GM12875 (cell line): ENCODE results near the gene CTDP1.

ENCODE experiments used
- H3K4me3 ChIP-seq: one replicate; pipeline ENCODE4 v1.5.1; 2011; ENCODE audit warnings: low read depth, low read length, control low read depth
- TF ChIP-seq, protein P1 (sequence below): IDR thresholded peaks from 2 replicates; pipeline ENCODE4 v1.5.1; 2011; ENCODE audit warnings: low read depth, mild to moderate bottlenecking, control low read depth, inconsistent platforms, low read length, moderate library complexity, borderline replicate concordance; ENCODE audit not compliant: insufficient read depth

CTDP1 gene, protein sequence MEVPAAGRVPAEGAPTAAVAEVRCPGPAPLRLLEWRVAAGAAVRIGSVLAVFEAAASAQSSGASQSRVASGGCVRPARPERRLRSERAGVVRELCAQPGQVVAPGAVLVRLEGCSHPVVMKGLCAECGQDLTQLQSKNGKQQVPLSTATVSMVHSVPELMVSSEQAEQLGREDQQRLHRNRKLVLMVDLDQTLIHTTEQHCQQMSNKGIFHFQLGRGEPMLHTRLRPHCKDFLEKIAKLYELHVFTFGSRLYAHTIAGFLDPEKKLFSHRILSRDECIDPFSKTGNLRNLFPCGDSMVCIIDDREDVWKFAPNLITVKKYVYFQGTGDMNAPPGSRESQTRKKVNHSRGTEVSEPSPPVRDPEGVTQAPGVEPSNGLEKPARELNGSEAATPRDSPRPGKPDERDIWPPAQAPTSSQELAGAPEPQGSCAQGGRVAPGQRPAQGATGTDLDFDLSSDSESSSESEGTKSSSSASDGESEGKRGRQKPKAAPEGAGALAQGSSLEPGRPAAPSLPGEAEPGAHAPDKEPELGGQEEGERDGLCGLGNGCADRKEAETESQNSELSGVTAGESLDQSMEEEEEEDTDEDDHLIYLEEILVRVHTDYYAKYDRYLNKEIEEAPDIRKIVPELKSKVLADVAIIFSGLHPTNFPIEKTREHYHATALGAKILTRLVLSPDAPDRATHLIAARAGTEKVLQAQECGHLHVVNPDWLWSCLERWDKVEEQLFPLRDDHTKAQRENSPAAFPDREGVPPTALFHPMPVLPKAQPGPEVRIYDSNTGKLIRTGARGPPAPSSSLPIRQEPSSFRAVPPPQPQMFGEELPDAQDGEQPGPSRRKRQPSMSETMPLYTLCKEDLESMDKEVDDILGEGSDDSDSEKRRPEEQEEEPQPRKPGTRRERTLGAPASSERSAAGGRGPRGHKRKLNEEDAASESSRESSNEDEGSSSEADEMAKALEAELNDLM

DNA sequence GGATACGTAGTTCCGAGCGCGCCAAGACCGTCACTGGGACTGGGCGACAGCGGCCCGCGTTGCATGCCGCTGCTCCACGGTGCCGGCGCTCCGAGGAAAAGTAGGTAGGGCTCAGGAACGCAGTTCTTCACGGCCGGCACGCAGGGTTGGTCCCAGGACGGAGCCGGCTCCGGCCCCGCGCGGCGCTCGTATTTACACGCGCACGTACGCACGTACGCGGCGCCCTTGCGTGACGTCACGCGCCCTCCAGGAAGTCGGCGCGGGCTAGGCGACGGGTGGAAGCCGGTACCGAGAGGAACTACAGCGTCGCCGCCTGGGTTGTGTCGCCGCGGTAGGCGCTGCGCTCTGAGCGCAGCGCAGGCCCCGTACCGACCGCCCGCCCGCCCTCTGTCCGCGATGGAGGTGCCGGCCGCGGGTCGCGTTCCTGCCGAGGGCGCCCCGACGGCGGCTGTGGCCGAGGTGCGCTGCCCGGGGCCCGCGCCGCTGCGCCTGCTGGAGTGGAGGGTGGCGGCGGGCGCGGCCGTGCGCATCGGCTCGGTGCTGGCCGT, at the start of gene CTDP1:
TSS of gene CTDP1 (plus strand) at position 252 of the 548 bp plus-strand sequence. CDS start at position 397, 145 bp downstream.
- peak within 1 kb of the TSS; percentile 91 for H3K4me3 ChIP-seq
- TF ChIP-seq, protein P1, sequence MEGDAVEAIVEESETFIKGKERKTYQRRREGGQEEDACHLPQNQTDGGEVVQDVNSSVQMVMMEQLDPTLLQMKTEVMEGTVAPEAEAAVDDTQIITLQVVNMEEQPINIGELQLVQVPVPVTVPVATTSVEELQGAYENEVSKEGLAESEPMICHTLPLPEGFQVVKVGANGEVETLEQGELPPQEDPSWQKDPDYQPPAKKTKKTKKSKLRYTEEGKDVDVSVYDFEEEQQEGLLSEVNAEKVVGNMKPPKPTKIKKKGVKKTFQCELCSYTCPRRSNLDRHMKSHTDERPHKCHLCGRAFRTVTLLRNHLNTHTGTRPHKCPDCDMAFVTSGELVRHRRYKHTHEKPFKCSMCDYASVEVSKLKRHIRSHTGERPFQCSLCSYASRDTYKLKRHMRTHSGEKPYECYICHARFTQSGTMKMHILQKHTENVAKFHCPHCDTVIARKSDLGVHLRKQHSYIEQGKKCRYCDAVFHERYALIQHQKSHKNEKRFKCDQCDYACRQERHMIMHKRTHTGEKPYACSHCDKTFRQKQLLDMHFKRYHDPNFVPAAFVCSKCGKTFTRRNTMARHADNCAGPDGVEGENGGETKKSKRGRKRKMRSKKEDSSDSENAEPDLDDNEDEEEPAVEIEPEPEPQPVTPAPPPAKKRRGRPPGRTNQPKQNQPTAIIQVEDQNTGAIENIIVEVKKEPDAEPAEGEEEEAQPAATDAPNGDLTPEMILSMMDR: no peak

DNA sequence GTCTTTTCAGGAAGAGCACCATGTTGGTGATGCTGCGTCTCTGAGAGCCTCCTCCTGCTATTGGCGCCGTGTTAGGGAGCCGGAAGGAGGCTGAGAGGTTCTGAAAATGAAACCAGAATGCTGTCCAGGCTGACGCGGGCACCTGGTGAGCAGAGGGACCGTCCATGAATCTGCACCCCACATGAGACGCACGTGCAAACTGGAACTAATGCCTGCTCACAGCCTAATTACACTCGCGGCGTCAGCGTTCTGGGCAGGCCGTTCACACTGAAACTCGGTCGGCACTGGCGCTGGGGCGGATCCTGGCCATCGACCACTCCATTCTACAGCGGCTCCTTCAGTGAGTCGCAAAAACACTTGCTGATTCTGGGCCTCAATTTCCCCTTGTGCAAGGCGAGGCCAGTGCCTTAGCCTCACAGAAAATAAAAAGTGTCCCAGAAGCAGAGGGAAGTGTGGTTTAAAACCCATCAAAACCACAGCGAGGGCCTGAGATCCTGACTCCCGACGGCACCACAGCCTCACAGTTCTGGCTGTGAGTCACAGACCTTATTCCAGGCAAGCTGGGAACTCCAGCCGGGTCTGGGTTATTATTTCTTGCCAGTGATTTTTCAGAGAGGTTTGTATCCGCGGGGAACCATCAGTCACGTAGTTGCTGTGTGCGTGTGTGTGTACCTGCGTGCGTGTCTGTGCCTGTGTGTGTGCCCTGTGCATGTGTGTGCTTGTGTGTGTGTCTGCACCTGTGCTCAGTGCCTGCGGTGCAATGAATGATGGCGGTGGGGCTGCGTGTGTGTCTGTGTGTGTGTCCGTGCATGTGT, 49.1 kb upstream of the CTDP1 start:
- TF ChIP-seq, protein P1: no peak
- H3K4me3 ChIP-seq: no peak overlapping the region

DNA sequence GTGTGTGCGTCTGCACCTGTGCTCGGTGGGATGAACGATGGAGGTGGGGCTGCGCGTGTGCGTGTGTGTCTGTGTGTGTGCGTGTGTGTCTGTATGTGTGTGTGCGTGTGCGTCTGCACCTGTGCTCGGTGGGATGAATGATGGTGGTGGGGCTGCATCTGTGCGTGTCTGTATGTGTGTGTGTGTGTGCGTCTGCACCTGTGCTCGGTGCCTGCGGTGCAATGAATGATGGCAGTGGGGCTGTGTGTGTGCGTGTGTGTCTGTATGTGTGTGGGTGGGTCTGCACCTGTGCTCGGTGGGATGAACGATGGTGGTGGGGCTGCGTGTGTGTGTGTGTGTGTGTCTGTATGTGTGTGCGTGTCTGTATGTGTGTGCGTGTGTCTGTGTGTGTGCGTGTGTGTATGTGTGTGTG, 48.5 kb upstream of the CTDP1 start:
- H3K4me3 ChIP-seq: no peak overlapping the region
- TF ChIP-seq, protein P1: no peak

DNA sequence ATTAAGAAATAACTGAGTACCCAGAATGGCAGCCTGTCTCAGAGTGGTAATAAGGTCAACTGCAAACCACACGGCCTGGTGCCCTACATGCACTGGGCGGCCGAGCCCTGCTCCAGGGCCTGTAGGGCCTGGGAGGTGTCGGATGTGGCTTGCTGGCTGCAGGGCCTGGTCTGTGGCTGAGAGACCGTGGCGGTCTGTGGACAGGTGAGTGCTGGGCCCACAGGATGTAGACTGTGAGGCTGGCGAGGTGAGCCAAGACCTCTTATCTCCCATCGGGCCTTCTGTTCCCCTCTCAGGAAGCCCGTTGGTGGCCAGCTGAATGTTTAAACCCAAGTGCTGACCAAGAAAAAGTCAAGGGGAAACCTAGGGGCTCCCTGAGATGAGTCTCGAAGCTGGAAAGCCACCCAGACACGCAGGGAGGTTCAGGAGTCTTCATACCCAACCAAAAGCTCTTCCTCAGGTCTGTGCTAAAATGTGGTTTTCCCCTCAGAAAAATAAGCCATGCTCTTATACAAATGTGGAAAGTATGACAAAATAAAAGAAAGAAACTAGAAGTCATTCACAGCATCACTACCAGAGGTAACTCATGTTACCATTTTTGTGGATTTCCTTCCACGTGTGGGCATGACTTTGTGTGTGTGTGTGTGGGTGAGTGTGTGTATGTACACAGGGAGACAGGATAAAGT, 47.7 kb upstream of the CTDP1 start:
- TF ChIP-seq, protein P1: no peak
- H3K4me3 ChIP-seq: no peak overlapping the region

DNA sequence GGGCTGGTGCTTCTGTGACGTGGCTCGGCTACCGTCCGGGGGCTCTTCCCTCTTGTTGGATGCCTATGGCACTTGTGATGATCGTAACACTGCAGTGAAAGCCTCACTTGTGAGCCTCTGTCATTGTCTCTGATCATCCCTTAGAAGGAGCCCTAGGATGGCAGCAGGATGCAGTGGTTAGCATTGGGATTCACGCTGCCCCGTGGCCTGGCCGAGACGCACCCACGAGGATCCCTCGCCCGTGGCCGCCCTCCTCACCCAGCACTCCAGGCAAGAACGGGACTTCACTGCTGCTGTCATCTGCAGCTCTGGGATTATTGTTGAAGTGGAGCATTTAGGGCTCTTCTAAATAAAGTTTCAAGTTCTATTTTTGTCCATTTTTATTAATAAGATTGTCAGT, 46.8 kb upstream of the CTDP1 start:
- no peak overlapping the region for H3K4me3 ChIP-seq
- TF ChIP-seq, protein P1: no peak

DNA sequence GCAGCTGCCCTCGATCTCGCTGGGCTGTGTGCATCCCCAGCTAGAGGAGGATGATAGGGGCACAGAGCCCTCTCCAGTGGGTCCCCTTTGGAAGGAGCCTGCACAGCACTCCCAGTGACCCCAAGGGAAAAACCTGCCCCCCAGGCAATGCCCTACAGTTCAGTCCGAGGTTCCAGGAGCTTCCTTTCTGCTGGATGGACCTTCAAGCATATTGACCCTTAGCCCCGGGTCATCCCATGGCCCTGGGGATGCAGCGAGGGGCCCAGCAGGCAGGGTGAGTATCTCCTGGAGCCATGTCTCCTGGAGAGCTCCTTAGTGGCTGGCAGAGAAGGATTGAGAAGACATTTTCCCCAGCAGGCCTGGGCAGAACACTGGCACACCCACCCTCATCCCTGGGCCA, 45.4 kb upstream of the CTDP1 start:
- TF ChIP-seq, protein P1: no peak
- H3K4me3 ChIP-seq: no peak overlapping the region
